Calu3 (cell line): ENCODE data around the gene LHFPL3. TPM values are rescaled to one million over a fixed set of nuclear protein-coding genes. Genes with fewer than 3 reads are reported as not detected.

Source experiments
- BruUV-seq: library from RNA; stranded (reverse); fragments of 400-500 nt; replicated peaks from 2 replicates; lab custom pipeline; 2021; lab: Mats Ljungman, UMichigan
- CTCF ChIA-PET: fragments of 300-600 bp; sonication (Branson Sonifier 250); formaldehyde crosslinking; loops from one replicate; lab custom pipeline; 2022; ENCODE audit warnings: antibody characterized with exemption; lab: Charles Lee
- DNase-seq: peaks from one replicate; pipeline ENCODE4 v3.0.0; 2022
- H3K27ac Mint-ChIP-seq: one replicate; pipeline ENCODE4 v1.8.0; 2022; ENCODE audit warnings: mixed read lengths; ENCODE audit not compliant: unreplicated experiment
- H3K27me3 Mint-ChIP-seq: one replicate; pipeline ENCODE4 v1.8.0; 2022; ENCODE audit warnings: mixed read lengths; ENCODE audit not compliant: unreplicated experiment
- H3K36me3 Mint-ChIP-seq: one replicate; pipeline ENCODE4 v1.8.0; 2022; ENCODE audit warnings: mild to moderate bottlenecking, moderate library complexity, mixed read lengths; ENCODE audit not compliant: insufficient read depth, unreplicated experiment
- H3K4me1 Mint-ChIP-seq: one replicate; pipeline ENCODE4 v1.8.0; 2022; ENCODE audit warnings: mild to moderate bottlenecking, low read depth, mixed read lengths; ENCODE audit not compliant: unreplicated experiment
- H3K4me3 Mint-ChIP-seq: one replicate; pipeline ENCODE4 v1.8.0; 2022; ENCODE audit warnings: mild to moderate bottlenecking, low read depth, moderate library complexity, mixed read lengths; ENCODE audit not compliant: unreplicated experiment
- H3K9me3 Mint-ChIP-seq: one replicate; pipeline ENCODE4 v1.8.0; 2022; ENCODE audit warnings: low read depth, mixed read lengths; ENCODE audit not compliant: unreplicated experiment
- intact Hi-C: fragments of 100-400 bp; cut with micrococcal nuclease; formaldehyde crosslinking; loops from one replicate; pipeline ENCODE4 v1.10.0; 2022; ENCODE audit not compliant: unreplicated experiment
- total RNA-seq: library from RNA; stranded (reverse); gene quantifications from 2 replicates; pipeline ENCODE4 v1.2.3, GENCODE V29; 2022
- TF ChIP-seq, protein P1 (sequence below): fragments of 200-600 bp; IDR thresholded peaks from one replicate; pipeline ENCODE4 v1.8.0; 2022; ENCODE audit warnings: antibody characterized with exemption; ENCODE audit not compliant: unreplicated experiment

LHFPL3 gene
- total RNA-seq, 1 experiment from 2014 or later: not detected

DNA sequence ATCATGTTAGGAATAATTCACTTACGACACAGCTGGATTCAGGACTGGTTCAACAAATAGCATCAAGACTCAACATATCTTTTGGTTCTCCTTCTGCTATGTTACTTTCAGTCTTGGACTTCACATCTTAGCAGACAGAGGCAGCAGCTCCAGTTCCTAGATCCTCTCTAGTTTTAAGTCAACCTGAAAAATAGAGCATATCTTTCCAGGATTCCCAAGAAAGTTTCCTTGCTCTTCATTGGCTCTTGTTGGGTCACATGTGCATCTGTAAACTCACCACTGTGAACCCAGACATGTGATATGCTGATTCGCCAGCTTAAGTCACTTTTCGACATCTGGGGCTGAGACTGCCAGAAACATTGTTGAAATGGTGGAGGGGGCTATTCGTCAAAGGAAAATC lies 475.5 kb downstream of the LHFPL3 start:
- no peaks in the 10 kb centered on the region for H3K9me3 Mint-ChIP-seq
- H3K4me1 Mint-ChIP-seq: no peaks in the 10 kb centered on the region
- H3K4me3 Mint-ChIP-seq: no peak overlapping the region
- H3K27ac Mint-ChIP-seq: no peak overlapping the region
- BruUV-seq: no TSS peak
- TF ChIP-seq, protein P1, sequence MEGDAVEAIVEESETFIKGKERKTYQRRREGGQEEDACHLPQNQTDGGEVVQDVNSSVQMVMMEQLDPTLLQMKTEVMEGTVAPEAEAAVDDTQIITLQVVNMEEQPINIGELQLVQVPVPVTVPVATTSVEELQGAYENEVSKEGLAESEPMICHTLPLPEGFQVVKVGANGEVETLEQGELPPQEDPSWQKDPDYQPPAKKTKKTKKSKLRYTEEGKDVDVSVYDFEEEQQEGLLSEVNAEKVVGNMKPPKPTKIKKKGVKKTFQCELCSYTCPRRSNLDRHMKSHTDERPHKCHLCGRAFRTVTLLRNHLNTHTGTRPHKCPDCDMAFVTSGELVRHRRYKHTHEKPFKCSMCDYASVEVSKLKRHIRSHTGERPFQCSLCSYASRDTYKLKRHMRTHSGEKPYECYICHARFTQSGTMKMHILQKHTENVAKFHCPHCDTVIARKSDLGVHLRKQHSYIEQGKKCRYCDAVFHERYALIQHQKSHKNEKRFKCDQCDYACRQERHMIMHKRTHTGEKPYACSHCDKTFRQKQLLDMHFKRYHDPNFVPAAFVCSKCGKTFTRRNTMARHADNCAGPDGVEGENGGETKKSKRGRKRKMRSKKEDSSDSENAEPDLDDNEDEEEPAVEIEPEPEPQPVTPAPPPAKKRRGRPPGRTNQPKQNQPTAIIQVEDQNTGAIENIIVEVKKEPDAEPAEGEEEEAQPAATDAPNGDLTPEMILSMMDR: no peak
- H3K36me3 Mint-ChIP-seq: no peaks in the 10 kb centered on the region
- peaks cover 97% of the 10 kb centered on the region for H3K27me3 Mint-ChIP-seq
- DNase-seq: no peak
- CTCF ChIA-PET: no interaction called here
- intact Hi-C loops: no loop called here

DNA sequence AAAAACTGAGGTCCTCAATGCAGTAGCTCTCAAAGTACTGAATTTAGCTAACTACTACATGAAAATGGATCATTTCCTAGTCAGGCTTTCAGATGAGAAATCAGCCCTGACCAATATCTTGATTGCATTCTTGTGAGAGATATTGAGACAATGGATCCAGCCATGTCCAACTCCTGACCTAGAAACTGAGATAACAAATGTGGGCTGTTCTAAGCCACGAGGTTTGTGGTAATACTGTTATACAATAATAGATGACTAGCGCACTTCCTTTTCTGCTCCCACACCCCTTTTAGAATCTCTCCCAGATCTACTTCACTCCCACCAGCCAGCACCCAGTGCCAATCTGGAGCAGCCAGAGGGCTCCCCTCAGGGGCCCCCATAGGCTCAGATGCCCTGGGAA lies 476.3 kb downstream of the LHFPL3 start:
- no TSS peak for BruUV-seq
- no peak for DNase-seq
- H3K9me3 Mint-ChIP-seq: no peaks in the 10 kb centered on the region
- intact Hi-C loops: no loop called here
- H3K4me1 Mint-ChIP-seq: no peaks in the 10 kb centered on the region
- H3K27me3 Mint-ChIP-seq: peaks cover 96% of the 10 kb centered on the region
- no peak overlapping the region for H3K27ac Mint-ChIP-seq
- TF ChIP-seq, protein P1: no peak
- no peak overlapping the region for H3K4me3 Mint-ChIP-seq
- CTCF ChIA-PET: no interaction called here
- H3K36me3 Mint-ChIP-seq: no peaks in the 10 kb centered on the region

DNA sequence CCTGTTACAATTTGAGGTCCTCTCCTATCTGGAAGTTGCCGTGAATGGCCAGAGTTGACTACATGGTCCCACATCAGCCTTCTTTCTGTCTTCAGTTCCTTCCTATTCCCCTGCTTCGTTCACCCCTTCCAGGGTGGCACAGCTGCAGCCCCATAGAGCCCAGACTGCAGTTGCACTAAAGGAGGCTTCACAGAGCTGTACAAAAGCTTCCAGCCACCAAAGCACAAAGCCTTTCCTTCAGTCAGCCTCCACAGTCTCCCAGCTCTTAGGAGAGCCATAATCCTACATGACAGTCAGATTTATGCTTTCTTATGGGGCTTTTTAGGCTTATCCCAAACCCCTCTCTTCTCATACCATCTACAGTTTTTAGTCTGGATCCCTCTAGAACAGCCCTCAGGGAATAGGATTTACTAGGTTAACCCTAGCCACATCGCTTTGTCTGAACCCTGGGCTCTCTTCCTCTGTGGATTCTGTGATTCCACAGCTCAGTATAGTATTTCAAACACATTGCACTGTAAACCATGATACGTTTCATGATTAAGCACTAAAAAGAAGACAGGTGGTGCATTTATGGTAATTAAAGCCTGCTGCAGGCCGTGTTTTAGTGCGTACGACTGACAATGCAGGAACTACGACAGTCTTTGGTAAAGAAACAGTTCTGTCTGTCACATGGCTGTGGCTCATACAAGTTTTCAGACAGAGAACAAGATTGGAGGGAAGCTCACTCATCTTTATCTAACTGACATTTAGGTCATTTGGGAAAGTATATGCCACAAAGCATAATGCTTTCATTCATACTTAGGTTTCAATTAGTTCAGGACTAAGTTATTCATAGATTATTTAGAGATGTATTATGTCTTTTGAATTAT lies 477.3 kb downstream of the LHFPL3 start:
- TF ChIP-seq, protein P1: no peak
- BruUV-seq: no TSS peak
- DNase-seq: no peak
- CTCF ChIA-PET: no interaction called here
- H3K27me3 Mint-ChIP-seq: peaks cover 96% of the 10 kb centered on the region
- no peaks in the 10 kb centered on the region for H3K36me3 Mint-ChIP-seq
- intact Hi-C loops: no loop called here
- no peaks in the 10 kb centered on the region for H3K4me1 Mint-ChIP-seq
- H3K4me3 Mint-ChIP-seq: no peak overlapping the region
- H3K9me3 Mint-ChIP-seq: no peaks in the 10 kb centered on the region
- H3K27ac Mint-ChIP-seq: no peak overlapping the region

DNA sequence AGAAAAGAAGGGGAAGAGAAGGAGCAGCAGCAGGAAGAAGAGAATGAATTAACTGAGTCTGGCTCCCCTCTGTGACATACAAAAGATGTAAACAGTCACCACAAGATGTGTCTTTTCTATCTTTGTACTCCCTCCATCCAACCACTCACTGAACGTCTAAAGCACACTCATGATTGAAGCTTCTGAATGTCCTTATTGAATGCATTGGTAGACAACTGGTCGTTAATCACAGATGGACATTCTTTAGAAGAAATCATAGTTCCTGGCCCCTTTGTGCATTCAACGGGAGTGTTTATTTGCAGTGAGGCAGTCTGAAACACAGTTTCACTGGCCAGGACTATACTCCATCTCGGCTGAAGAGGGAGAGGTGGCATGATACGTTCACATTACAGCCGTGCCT lies 479.3 kb downstream of the LHFPL3 start:
- Mint-ChIP-seq H3K9me3 (no peaks in the 10 kb centered on the region), H3K27ac (no peak overlapping the region), H3K27me3 (peaks cover 93% of the 10 kb centered on the region), H3K36me3 (no peaks in the 10 kb centered on the region), H3K4me3 (no peak overlapping the region), H3K4me1 (no peaks in the 10 kb centered on the region)
- BruUV-seq: no TSS peak
- TF ChIP-seq, protein P1: no peak
- intact Hi-C loops: no loop called here
- DNase-seq: no peak
- CTCF ChIA-PET: no interaction called here
